SIG-M5 (cell line): ENCODE data around the gene HOXA6.

Experiments
- DNase-seq: peaks from one replicate; lab custom pipeline; 2025; lab: John Stamatoyannopoulos, UW

Gene HOXA6

DNA sequence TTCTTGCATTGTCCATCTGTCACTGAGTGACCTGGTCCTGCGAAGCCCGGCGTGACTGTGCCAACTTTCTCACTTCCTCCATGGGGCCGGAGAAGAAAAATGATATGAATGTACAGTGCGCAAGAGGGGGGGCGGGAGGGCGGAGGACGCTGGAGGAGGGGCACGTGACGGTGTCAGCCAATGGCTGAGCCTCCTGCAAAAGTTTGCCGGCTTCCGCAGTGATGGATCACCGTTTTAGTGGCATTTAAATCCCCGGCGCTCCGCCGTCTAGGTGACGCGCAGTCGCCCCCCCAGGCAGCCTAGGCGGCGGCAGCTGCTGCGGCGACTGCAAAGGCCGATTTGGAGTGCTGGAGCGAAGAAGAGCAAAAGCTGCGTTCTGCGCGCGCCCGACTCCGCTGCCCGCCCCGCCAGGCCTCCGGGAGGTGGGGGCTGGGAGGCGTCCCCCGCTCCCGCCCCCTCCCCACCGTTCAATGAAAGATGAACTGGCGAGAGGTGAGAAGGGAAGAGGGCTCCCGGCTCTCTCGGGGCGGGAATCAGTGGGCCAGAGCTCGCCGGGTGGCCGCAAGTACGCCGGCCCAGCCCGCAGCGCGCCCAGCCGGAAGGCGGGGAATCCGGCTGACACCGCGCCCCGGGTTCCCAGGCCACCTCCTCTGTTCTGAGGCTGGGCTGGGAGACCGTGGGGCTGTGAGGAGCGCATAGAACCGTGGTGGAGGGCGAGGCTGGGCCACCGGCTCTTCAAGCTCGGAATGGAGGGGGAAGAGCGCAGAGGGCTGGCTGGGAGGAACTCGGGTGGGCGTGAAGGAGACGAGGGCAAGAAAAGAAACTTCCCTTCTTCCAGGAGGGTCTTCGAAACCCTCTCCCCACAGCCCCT lies 51.4 kb downstream of the HOXA6 start, which contains the start of gene HOXA1:
Gene HOXA1 (minus strand): TSS at position 104 of the 871 bp plus-strand sequence. CDS start 88 bp downstream, at position 16.
- peak; percentile 23 for DNase-seq
